ENCODE results near the gene KRTAP22-2.

- TF ChIP-seq BRCA1 (IDR thresholded peaks at IDR 0.05; ENCODE audit: low read depth, low read length): no peak
- TF ChIP-seq, protein P1, sequence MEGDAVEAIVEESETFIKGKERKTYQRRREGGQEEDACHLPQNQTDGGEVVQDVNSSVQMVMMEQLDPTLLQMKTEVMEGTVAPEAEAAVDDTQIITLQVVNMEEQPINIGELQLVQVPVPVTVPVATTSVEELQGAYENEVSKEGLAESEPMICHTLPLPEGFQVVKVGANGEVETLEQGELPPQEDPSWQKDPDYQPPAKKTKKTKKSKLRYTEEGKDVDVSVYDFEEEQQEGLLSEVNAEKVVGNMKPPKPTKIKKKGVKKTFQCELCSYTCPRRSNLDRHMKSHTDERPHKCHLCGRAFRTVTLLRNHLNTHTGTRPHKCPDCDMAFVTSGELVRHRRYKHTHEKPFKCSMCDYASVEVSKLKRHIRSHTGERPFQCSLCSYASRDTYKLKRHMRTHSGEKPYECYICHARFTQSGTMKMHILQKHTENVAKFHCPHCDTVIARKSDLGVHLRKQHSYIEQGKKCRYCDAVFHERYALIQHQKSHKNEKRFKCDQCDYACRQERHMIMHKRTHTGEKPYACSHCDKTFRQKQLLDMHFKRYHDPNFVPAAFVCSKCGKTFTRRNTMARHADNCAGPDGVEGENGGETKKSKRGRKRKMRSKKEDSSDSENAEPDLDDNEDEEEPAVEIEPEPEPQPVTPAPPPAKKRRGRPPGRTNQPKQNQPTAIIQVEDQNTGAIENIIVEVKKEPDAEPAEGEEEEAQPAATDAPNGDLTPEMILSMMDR (IDR thresholded peaks at IDR 0.05; ENCODE audit: control extremely low read depth in 1 of 3, insufficient read depth in 1 of 3, low read depth in 1 of 3, low read length in 3 of 3): no peak
- no peak for TF ChIP-seq JUND (IDR thresholded peaks at IDR 0.05; ENCODE audit: low read length)
- no peak for TF ChIP-seq EGR1 (IDR thresholded peaks at IDR 0.05; ENCODE audit: borderline replicate concordance, low read depth, low read length)
- no peak for TF ChIP-seq PHF8 (conservative IDR thresholded peaks at IDR 0.05; ENCODE audit: low read depth, low read length)
- no peak for TF ChIP-seq SRF (IDR thresholded peaks at IDR 0.05; ENCODE audit: low read depth, low read length)
Observed at GRCh38 chr21:30592140-30592539, 1.9 kb upstream of the KRTAP22-2 start, which contains the start of gene KRTAP6-3.
